SK-N-DZ (cell line): Measurements from ENCODE around the gene SMG6.
A peak's percentile ranks its signal among the peaks of the same experiment; 100 is the strongest.
"Not testable (repeated sequence)": the region's sequence is repeated elsewhere in the genome, so short reads cannot be mapped to it uniquely, and the experiment has no call there.

ENCODE experiments used
- DNase-seq: peaks from one replicate; pipeline ENCODE4 v3.0.0-alpha.2; 2015; ENCODE audit warnings: low spot score

The SMG6 gene

DNA sequence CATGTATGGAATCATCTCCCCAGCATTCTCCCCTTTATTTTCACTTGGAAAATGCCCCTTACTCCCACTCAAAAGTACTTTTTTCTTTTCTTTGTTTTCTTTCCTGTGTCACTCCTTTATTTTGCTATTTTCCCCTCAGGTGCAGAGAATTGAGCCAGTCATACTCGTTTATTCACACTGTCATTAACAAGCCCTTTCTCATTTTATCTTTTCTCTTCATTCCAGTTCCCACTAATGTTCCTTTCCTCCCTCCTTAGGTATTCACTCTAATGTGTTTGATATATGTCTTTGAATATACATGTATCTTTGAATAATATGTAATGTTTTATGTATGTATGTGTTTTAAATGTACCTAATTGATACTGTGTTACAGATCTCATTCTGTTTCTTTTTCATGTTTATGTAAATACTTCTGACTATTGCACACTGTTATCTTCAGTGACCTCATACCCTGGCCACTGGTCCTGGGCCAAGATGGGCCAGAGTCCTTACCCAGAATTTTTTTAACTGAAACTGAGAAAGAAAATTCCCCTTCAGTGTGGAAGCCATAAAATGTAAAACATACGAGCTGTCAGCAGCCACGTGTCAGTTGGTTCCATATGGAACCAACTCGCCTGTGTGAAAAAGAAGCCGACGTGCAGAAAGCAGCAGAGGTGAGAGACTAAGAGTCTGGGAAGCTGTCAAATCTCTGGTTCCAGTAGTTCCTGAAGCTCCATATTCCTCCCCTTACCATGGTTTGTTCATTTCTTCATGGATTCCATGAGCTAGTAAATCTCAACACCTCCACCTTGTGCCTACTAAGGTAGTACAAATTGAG lies 6.0 kb upstream of the SMG6 start:
- DNase-seq, result no peak

DNA sequence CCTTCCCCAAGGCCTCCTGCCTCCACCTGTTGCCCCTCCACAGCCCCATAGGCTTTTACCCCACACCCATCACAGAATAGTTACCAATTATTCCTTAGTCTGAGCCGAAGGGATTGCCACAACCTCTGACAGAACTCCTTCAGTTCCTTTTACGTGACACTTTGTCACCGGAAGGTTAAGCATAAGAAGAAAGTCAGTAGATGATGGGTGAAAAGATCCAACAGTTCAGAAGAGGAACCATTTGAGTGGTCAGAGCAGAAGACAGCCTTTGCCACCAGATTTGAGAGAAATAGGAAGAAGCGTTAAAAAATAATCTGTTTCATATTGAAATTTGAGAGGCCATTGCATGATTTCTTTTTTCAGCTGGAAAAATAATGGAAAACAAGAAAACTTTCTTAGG lies 1.3 kb upstream of the SMG6 start:
- DNase-seq, result no peak

DNA sequence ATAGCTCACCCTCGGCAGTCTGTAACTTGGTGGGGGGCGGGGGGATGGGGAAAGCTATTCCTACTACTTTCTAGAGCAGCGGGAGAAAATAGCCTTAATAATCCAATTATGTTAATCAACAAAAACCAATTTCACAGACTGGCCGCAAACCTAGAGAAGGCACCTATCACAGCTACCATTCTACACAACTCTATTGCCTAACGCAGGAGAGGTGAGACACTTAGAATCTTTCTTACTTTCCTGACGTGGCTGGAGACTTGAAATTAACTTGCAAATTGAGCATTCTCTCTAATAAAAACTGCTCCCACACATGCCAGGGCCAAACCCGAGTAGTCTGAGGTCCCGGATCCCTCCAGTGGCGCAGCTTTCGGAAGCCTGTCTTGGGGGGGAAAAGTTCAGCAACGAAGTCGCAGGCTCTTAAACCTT lies 794 bp downstream of the SMG6 start:
- no peak for DNase-seq

DNA sequence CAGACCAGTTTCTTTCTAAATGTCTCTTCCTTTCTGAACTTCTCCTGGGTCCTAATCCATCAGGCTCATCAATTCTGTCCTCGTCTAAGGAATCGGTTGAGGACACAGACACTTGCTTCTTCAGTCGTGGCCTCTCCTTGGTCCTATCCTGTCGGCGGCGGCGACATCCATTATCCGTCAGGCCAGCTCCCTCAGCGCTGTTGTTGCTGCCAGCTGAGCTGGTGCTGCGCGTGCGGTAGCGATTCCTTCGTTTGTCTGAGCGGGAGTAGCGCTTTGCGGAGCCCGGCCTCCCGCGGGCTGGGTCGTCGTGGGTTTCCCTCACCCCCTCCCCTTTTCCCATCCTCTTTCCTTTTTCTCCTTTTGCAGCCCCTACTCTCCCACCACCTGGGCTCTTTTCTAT lies 3.8 kb downstream of the SMG6 start:
- no peak for DNase-seq

DNA sequence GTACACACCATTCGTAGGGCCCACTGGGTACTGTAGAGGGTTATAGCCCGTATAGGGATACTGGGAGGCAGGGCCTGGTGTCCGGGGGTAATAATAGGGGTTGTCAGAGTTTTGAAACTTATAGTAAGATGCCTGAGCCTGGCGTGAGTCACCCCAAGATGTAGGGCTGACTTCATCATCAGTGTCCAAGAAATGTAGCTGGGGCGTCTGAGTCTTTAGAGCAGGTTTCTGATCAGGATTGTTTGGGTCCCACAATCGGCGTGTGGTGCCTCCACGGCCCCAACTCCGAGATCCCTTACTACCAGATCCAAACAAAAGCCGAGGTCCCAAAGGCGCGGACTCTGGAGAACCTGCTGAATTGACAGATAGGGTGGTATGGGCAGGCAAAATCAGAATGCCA lies 4.4 kb downstream of the SMG6 start:
- DNase-seq, result no peak

DNA sequence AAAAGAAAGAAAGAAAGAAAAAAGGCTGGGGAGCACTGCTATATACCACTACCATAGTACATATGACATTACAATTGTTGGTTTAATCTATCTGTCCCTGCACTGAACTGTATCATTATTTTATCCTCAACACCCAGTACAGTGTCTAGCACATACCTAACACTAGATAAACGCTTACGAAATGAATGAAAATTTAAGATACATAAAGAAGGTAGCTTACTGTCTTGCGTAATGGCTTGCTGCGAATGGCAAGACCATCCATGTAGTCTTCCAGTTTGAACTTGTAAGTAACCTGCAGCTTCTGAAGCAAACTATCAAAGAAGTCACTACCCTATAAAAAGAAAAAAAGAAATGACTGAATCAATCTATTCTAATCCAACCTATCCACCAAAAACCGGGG lies 6.6 kb downstream of the SMG6 start:
- no peak for DNase-seq

DNA sequence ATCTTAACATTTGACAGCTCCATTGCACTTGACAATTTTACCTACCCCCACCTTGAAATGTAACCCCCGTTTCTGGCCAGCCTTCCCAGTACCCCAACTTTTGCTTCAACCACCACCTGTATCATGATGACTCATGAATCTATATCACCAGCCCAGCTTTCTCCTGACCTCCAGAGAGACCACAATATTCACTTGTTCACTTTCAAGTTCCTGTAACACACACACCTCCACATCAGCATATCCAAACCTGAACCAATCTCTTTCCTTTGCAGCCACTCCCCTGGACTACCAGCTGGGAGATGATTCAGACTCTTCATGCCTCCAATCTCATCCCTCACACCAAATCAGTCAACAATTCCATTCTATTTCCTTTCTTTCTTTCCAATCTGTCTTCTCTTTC lies 8.0 kb downstream of the SMG6 start:
- DNase-seq, result no peak

DNA sequence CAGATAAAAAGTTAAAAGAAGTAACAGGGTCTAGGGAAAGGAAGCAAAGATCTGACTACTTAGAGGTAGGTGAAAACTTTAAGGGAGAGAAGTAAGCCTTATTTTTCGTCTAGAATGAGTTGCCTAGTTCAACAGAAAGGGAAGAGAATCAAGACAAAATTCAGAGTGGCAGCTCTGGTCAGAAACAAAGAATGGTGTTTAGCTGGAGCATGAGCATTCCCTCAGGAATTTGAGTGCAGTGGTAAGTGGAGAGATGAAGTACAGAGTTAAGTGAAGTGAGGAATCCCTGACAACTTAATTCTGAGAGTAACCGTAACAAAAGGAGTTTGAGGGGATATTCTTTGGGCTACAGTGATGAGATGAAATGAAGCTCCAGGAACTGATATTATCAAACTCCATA lies 11.5 kb downstream of the SMG6 start:
- no peak for DNase-seq

DNA sequence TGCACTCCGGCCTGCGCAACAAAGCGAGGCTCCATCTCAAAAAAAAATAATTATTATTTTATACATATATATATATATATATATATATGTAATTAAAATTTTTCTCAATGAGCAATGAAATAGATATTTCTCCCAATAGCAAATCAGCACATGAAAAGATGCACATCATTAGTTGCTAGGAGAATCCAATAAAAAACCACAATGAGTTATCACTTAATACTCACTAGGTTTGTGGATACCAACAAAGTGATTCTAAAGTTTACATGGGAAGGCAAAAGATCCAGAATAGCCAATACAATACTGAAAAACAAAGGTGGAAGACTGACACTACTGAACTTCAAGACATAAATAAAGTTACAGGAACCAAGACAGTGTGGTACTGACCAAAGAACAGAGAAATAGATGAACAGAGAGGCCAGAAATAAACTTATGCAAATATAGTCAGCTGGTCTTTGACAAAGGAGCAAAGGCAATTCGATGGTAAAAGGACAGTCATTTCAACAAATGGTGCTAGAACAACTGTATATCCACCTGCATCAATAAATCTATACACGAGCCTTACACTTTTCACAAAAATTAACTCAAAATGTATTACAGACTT lies 13.6 kb downstream of the SMG6 start:
- DNase-seq, result no peak

DNA sequence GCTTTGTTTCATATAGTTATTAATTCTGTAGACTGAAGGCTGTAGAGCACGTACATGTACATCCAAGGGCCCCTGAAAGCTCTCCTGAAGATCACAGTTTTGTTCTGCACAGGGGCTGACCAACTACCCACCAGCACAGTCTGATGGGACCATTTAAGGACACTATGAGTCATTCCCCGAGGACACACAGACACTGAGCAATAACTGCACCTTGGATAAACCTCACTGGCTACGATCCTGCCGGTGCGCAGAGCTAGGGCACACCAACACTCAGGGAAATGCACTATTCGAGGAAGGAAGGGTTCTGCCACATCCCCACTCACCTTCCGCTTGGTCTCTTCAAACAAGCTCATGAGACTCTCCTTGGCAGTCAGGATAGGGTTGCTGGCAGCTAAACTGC lies 20.3 kb downstream of the SMG6 start:
- no peak for DNase-seq

DNA sequence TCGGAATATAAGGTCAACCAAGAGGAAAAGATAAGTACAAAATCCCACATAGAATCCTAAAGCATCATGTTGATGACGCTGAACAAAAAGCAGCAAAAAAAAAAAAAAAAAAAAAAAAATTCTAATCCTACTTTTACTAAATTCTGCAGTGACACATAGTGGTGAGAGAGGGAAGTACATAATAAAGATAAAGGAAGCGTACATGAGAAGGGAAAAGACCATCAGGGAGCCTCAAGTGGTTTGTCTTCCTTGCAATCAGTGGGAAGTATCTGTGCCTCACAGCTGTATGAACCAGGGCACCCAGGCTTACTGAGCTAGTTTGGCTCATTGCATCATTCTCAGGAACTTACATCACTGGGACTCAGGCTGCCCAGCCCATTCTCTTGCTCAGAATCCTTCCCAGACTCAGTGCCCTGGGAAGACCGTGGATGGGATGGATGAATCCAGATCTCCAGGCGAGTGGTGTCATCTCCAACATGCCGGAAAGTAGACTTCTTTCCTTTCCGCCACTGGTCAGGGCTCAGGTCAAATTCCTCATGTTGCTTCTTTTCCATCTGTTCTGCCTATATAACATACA lies 21.2 kb downstream of the SMG6 start:
- peak; percentile 74 for DNase-seq

DNA sequence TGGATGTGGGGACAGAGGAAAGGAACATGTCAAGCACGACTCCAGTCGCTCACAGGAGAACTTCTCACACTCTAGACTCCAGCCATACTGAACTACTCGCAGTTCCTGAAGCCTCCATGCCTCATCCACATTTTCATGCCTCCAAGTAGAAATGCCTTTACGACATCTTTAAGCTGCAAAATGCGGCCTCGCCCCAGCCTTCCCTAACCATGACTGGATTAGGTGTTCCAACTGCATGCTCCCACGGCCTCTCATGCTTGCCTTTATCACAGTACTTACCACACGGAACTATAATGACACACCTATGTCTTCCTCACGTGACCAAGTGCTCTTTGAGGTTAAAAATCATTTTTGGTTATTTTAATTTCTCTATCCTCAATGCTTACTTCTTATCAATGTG lies 23.9 kb downstream of the SMG6 start:
- DNase-seq, result no peak

DNA sequence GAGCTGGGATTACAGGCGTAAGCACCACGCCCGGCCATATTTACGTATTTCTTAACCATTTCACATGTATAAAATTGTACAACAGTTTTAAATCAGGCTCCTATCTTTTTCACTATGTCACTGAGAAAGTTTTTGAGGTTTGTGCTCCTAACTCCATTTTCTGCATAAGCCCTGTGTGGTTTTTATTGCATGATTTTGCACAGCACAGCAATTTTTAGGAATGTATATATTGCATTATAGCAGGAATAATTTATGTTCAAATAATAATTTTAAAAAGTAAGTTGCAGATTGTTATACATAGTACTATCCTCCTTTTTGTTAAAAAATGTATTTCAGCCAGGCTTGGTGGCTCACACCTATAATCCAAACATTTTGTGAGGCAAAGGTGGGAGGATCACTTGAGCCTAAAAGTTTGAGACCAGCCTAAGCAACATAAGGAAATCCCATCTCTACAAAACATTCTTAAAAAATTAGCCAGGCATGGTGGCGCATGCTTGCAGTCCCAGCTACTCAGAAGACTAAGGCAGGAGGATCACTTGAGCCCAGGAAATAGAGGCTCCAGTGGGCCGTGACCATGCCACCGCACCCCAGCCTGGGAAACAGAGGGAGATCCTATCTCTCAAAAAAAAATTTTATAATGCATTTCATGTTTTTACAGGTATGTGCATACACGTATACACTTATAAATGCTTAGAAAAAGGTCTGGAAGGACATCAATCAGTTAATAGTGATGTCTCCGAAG lies 26.0 kb downstream of the SMG6 start:
- DNase-seq, result no peak

DNA sequence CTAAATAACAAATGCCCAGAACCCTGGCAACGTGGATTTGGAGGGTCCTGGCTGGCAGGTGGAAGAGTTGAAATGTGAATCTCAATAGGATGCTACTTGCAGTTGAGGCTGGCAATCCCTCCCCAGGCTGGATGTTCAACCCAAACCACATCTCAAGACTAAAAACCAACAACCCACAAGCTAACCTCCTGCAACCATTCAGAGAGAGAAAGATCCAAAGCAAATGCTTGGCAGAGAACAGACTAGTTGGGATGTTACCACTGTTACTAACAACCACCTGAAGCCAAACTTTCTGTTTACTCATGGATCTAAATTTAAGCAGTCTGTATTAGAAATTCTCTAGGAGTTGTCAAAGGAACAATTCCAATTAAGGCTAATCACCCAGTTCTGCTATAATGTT lies 27.9 kb downstream of the SMG6 start:
- DNase-seq, result no peak

DNA sequence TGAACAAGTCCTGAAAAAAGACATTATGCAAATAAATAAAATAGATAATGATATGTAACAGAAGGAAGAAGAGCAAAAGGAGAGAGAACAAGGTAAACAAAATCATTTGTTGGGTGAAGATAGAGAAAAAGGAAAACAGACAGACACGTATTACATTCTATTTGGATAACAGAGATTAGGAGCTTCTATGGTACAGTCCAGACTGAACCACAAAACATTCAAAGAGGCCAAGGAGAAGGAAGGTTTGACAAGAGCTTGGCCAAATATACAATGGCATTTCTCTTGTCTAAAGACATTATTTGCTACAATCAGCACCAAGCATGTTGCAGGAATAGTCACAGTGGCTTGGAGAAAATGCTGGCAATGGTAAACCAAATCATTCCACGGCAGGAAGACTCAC lies 29.2 kb downstream of the SMG6 start:
- DNase-seq, result no peak

DNA sequence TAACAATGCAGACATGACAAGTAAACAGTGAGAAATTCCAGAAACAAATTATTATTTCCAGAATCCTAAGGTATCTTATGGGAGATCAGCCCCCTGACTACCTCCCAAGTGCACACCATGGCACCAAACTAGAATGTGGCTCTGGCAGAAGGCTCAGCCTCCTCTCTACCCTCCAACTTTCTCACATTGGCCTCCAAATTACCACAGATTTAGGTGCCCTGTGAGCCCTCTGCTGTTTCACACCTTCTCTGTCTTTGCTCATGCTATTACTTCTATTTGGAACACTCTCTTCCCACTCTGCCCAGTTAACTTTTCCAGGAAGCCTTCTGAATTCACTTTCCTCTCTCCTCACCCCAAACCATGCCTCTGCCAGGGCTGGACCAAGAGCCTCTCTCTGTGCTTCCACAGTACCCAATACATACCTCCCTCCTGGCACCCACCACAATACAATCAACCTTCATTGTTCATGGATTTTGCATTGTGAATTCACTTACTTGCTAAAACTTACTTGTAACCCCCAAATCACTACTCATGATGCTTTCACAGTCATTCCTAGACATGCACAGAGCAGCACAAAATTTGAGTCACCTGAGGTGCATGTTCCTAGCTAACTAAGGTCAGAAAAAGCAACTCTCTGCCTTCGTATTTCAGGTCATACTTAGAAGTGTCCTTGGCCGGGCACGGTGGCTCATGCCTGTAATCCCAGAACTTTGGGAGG lies 31.4 kb downstream of the SMG6 start:
- DNase-seq, result no peak

DNA sequence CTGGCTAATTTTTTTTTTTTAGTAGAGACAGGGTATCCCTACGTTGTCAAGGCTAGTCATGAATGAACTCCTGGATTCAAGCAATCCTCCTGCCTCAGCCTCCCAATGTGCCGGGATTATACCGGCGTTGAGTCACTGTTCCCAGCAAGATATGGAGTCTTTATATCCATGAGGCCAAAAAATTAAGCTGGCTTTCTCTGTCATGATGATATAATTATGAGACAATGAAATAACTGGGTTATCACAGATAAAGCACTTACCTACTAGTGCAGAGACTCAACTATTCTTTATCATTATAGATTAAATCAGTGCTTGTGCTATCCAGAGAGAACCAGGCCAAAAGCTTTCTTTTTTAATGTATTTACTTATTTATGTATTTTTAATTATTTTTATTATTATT lies 36.2 kb downstream of the SMG6 start:
- DNase-seq, result no peak

DNA sequence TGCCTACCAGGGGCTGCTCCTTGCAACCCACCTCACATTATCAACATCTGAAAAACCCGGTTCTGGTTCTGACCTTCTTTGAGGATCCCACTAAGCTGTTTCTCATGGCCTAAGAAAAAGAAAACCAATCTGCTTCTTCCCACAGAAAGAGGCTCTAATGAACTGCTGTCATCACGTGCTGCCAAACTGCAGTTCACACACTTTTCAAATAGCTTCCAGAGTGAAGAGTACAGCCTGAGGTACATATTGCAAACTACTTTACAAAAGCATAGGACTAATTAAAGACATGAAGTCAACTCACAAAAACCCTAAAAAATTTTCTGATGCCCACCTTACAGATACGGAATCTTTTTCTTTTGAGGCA lies 36.7 kb downstream of the SMG6 start:
- DNase-seq, result no peak

DNA sequence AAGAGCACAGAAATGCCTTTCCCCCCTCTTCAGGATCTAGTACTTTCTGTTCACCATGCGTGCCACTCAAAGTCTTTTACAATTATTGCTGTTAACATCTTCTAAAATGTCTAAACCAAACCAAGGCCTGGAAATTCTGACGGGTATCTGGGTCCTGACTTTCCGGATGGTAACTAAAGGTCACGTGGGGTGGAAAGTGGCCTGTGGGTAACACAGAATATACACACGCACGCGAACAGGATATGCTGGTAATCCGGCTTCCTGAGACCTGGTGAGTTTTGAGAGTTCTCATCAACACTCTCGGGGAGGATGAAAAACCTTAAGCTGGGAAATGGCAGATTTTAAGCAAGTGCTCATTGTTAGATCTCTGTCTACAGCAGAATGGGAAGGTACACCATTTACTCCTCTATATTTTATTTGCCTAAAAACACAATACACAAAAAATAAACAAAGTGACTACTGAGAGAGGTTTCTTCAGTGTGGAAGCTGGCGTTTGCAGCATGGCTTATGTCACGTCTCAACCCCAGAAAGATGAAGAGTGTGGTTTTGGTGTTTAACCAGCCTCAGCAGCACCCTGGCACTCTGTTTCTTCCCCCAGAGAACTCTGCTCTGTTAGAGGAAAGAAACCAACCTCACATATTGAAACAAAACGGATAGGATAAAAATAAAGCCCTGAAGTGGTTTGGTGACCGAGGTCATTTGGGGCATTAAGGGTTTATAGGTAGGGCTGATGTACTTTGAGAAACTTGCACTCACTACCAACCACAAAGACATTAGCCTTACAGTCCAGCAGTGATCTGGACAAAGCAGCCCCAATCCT lies 37.3 kb downstream of the SMG6 start:
- DNase-seq, result no peak

DNA sequence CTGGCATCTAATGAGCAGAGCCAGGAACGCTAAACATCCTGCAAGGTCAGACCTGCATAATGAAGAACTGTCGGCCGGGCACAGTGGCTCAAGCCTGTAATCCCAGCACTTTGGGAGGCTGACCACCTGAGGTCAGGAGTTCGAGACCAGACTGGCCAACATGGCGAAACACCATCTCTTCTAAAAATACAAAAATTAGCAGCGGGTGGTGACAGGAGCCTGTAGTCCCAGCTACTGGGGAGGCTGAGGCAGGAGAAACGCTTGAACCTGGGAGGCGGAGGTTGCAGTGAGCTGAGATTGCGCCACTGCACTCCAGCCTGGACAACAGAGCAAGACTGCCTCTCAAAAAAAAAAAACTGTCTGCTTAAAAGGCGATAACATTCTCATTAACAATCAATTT lies 38.4 kb downstream of the SMG6 start:
- not testable (repeated sequence) for DNase-seq
